GM12872 (cell line): ENCODE data around the gene PIEZO2.

Source experiments
- CTCF ChIP-seq: IDR thresholded peaks from 3 replicates; pipeline ENCODE4 v1.5.1; 2011; ENCODE audit warnings: low read depth, mild to moderate bottlenecking, low read length, moderate library complexity; ENCODE audit not compliant: insufficient read depth

PIEZO2 gene

GRCh38 chr18:11066038-11066437 is 83.3 kb downstream of the PIEZO2 start:
- TF ChIP-seq CTCF, result no peak

GRCh38 chr18:11064727-11065460 is 84.5 kb downstream of the PIEZO2 start:
- TF ChIP-seq CTCF, result no peak

- TF ChIP-seq CTCF, result no peak
Measured at GRCh38 chr18:11064106-11064505, 85.3 kb downstream of the PIEZO2 start.

- no peak for TF ChIP-seq CTCF
Measured at GRCh38 chr18:11055721-11056120, 93.6 kb downstream of the PIEZO2 start.

GRCh38 chr18:11054497-11054896 is 94.9 kb downstream of the PIEZO2 start:
- no peak for TF ChIP-seq CTCF

- no peak for TF ChIP-seq CTCF
Measured at GRCh38 chr18:11053293-11053692, 96.1 kb downstream of the PIEZO2 start.

GRCh38 chr18:11052800-11053199 is 96.6 kb downstream of the PIEZO2 start:
- no peak for TF ChIP-seq CTCF
